Fibroblast of skin of right biceps (primary cell): Measurements from ENCODE around the gene GAS7.
A peak's percentile ranks its signal among the peaks of the same experiment; 100 is the strongest.

Experiments
- DNase-seq: peaks from one replicate; pipeline ENCODE4 v3.0.0-alpha.2; 2013

Gene GAS7

GRCh38 chr17:10130263-10130662 is 68.1 kb downstream of the GAS7 start:
- peak; percentile 77 for DNase-seq

- DNase-seq = peak; percentile 99
Observed at GRCh38 chr17:10127819-10128425, 70.5 kb downstream of the GAS7 start.

GRCh38 chr17:10126616-10127501 is 71.5 kb downstream of the GAS7 start:
- DNase-seq = peak; percentile 69

- DNase-seq = no peak
Observed at GRCh38 chr17:10126276-10126615, 72.2 kb downstream of the GAS7 start.

GRCh38 chr17:10125531-10126275 is 72.7 kb downstream of the GAS7 start:
- peak; percentile 52 for DNase-seq

- DNase-seq = no peak
Observed at GRCh38 chr17:10123093-10123492, 75.3 kb downstream of the GAS7 start.

GRCh38 chr17:10121971-10122707 is 76.3 kb downstream of the GAS7 start:
- DNase-seq = peak; percentile 49

- peak; percentile 72 for DNase-seq
Observed at GRCh38 chr17:10120749-10121148, 77.7 kb downstream of the GAS7 start.

GRCh38 chr17:10120109-10120485 is 78.3 kb downstream of the GAS7 start:
- DNase-seq = no peak

- DNase-seq = no peak
Observed at GRCh38 chr17:10119203-10120108, 79.0 kb downstream of the GAS7 start.

GRCh38 chr17:10118788-10119130 is 79.6 kb downstream of the GAS7 start:
- no peak for DNase-seq

- no peak for DNase-seq
Observed at GRCh38 chr17:10117581-10118001, 80.8 kb downstream of the GAS7 start.

GRCh38 chr17:10116753-10117420 is 81.5 kb downstream of the GAS7 start:
- DNase-seq = no peak

- DNase-seq = no peak
Observed at GRCh38 chr17:10116267-10116666, 82.1 kb downstream of the GAS7 start.

- peak; percentile 52 for DNase-seq
Observed at GRCh38 chr17:10115536-10115932, 82.9 kb downstream of the GAS7 start.

GRCh38 chr17:10114931-10115535 is 83.4 kb downstream of the GAS7 start:
- peak; percentile 99 for DNase-seq

GRCh38 chr17:10112962-10113361 is 85.4 kb downstream of the GAS7 start:
- DNase-seq = no peak

GRCh38 chr17:10111907-10112452 is 86.4 kb downstream of the GAS7 start:
- DNase-seq = no peak

GRCh38 chr17:10109146-10109545 is 89.3 kb downstream of the GAS7 start:
- DNase-seq = no peak

GRCh38 chr17:10107316-10108165 is 90.9 kb downstream of the GAS7 start:
- no peak for DNase-seq
